H1 (cell line): Measurements from ENCODE around the gene MRPL1. TPM values are rescaled to one million over a fixed set of nuclear protein-coding genes. Genes with fewer than 3 reads are reported as not detected.

Experiments
- CTCF ChIA-PET: fragments of 300-600 bp; sonication (Branson Sonifier 250); formaldehyde crosslinking; loops from one replicate; lab custom pipeline; 2021; ENCODE audit not compliant: partially characterized antibody; lab: Charles Lee
- POLR2A ChIA-PET: fragments of 300-600 bp; sonication (Branson Sonifier 250); formaldehyde crosslinking; loops from one replicate; lab custom pipeline; 2021; ENCODE audit warnings: inconsistent platforms; ENCODE audit not compliant: partially characterized antibody; lab: Charles Lee
- DNase-seq, 2 experiments: peaks; one replicate each; pipeline versions ENCODE4 v3.0.0 to v3.0.0-alpha.2; 2010 to 2022; ENCODE audit warnings: low spot score in 2 of 2, low read depth in 1 of 2, mixed read lengths in 1 of 2
- FAIRE-seq: peaks from 2 replicates; lab custom pipeline; 2011; peaks lifted over from hg19 to GRCh38; lab: Jason Lieb, UNC
- H2AFZ ChIP-seq: 2 replicates; pipeline ENCODE4 v1.8.1; 2012; ENCODE audit warnings: low read length, inconsistent platforms
- H2AK5ac ChIP-seq: 2 replicates; pipeline ENCODE4 v1.6.1; 2013; ENCODE audit warnings: low read depth, low read length
- H2BK120ac ChIP-seq: replicated peaks from 2 replicates; pipeline ENCODE3; 2013; ENCODE audit warnings: low read depth, low read length, inconsistent platforms
- H2BK12ac ChIP-seq: 2 replicates; pipeline ENCODE4 v1.6.1; 2013; ENCODE audit warnings: low read depth, low read length
- H2BK15ac ChIP-seq: 2 replicates; pipeline ENCODE4 v1.6.1; 2013; ENCODE audit warnings: low read length
- H2BK20ac ChIP-seq: 2 replicates; pipeline ENCODE4 v1.6.1; 2013; ENCODE audit warnings: low read length
- H2BK5ac ChIP-seq: 2 replicates; pipeline ENCODE4 v1.6.1; 2013; ENCODE audit warnings: low read depth, low read length
- H3K14ac ChIP-seq: 2 replicates; pipeline ENCODE4 v1.6.1; 2013; ENCODE audit warnings: inconsistent platforms; ENCODE audit not compliant: insufficient read length
- H3K18ac ChIP-seq: 2 replicates; pipeline ENCODE4 v1.6.1; 2013; ENCODE audit warnings: low read length; ENCODE audit errors: extremely low read depth
- H3K23ac ChIP-seq: 2 replicates; pipeline ENCODE4 v1.6.1; 2013; ENCODE audit warnings: inconsistent platforms; ENCODE audit not compliant: insufficient read length
- H3K23me2 ChIP-seq: 2 replicates; pipeline ENCODE4 v1.6.1; 2013; ENCODE audit warnings: low read depth, low read length
- H3K27ac ChIP-seq: 2 replicates; pipeline ENCODE4 v1.6.1; 2011; ENCODE audit warnings: low read depth, low read length, inconsistent platforms
- H3K27me3 ChIP-seq, 4 experiments: replicated peaks in 1 of 4; 1 replicate in 1 of 4; 2 replicates in 3 of 4; pipeline versions ENCODE4 v1.6.1 to v1.8.1; 2011 to 2013; ENCODE audit warnings: low read length in 3 of 4, mild to moderate bottlenecking in 3 of 4, inconsistent platforms in 2 of 4, mixed read lengths in 2 of 4, moderate library complexity in 1 of 4; ENCODE audit not compliant: control insufficient read depth in 3 of 4, insufficient read depth in 3 of 4; ENCODE audit errors: extremely low read depth in 1 of 4
- H3K36me3 ChIP-seq, 4 experiments: 2 replicates each; pipeline versions ENCODE4 v1.6.1 to v1.8.1; 2011 to 2013; ENCODE audit warnings: mild to moderate bottlenecking in 4 of 4, low read length in 3 of 4, moderate library complexity in 2 of 4, control low read depth in 1 of 4, inconsistent platforms in 1 of 4; ENCODE audit not compliant: insufficient read depth in 4 of 4, control insufficient read depth in 2 of 4
- H3K4ac ChIP-seq: replicated peaks from 2 replicates; pipeline ENCODE3; 2013; ENCODE audit warnings: low read length, low read depth, mixed read lengths, inconsistent platforms; ENCODE audit not compliant: insufficient read length
- H3K4me1 ChIP-seq, 4 experiments: replicated peaks in 1 of 4; 1 replicate in 1 of 4; 2 replicates in 3 of 4; pipeline versions ENCODE4 v1.6.1 to v1.8.1; 2011 to 2013; ENCODE audit warnings: low read length in 3 of 4, inconsistent platforms in 2 of 4, mixed read lengths in 1 of 4; ENCODE audit not compliant: insufficient read depth in 4 of 4, control insufficient read depth in 3 of 4
- H3K4me2 ChIP-seq, 2 experiments: 2 replicates each; pipeline versions ENCODE4 v1.6.1 to v1.8.1; 2011 to 2013; ENCODE audit warnings: low read depth in 2 of 2, low read length in 2 of 2, control low read depth in 1 of 2, inconsistent platforms in 1 of 2, mild to moderate bottlenecking in 1 of 2; ENCODE audit not compliant: insufficient read depth in 1 of 2
- H3K4me3 ChIP-seq, 4 experiments: fragments of 200-600, 300-600 bp in 1 of 4; sonication (generic), shearing (Covaris generic), sonication (Bioruptor Twin) in 1 of 4; 2 replicates each; pipeline versions ENCODE4 v1.5.1 to v1.8.1; 2011 to 2016; ENCODE audit warnings: low read length in 4 of 4, low read depth in 3 of 4, control low read depth in 2 of 4, inconsistent platforms in 2 of 4, mild to moderate bottlenecking in 2 of 4, mixed read lengths in 1 of 4, moderate library complexity in 1 of 4; ENCODE audit not compliant: insufficient read depth in 2 of 4; ENCODE audit errors: extremely low read depth in 1 of 4
- H3K56ac ChIP-seq: replicated peaks from 2 replicates; pipeline ENCODE3; 2013; ENCODE audit warnings: low read depth, mild to moderate bottlenecking, mixed read lengths, low read length, inconsistent platforms; ENCODE audit not compliant: insufficient read length
- H3K79me1 ChIP-seq: 2 replicates; pipeline ENCODE4 v1.6.1; 2013; ENCODE audit warnings: low read depth, low read length, control low read depth
- H3K79me2 ChIP-seq, 2 experiments: 2 replicates each; pipeline versions ENCODE4 v1.6.1 to v1.8.1; 2012 to 2013; ENCODE audit warnings: low read length in 2 of 2, mild to moderate bottlenecking in 2 of 2, inconsistent platforms in 1 of 2; ENCODE audit not compliant: insufficient read depth in 2 of 2, control insufficient read depth in 1 of 2
- H3K9ac ChIP-seq, 4 experiments: replicated peaks in 1 of 4; 1 replicate in 1 of 4; 2 replicates in 3 of 4; pipeline versions ENCODE4 v1.6.1 to v1.8.1; 2011 to 2013; ENCODE audit warnings: low read depth in 3 of 4, low read length in 3 of 4, control low read depth in 2 of 4, mild to moderate bottlenecking in 2 of 4, moderate library complexity in 2 of 4, inconsistent platforms in 1 of 4; ENCODE audit errors: extremely low read depth in 1 of 4
- H3K9me3 ChIP-seq, 2 experiments: 2 replicates each; pipeline versions ENCODE4 v1.6.1 to v1.8.1; 2012 to 2013; ENCODE audit warnings: mild to moderate bottlenecking in 2 of 2, moderate library complexity in 2 of 2, control low read depth in 1 of 2, inconsistent platforms in 1 of 2, low read depth in 1 of 2, low read length in 1 of 2, mixed read lengths in 1 of 2; ENCODE audit not compliant: insufficient read depth in 2 of 2
- H4K20me1 ChIP-seq, 2 experiments: replicated peaks in 1 of 2; 2 replicates each; pipeline versions ENCODE3 to v1.8.1; 2011 to 2013; ENCODE audit warnings: inconsistent platforms in 2 of 2, low read length in 2 of 2, mild to moderate bottlenecking in 1 of 2; ENCODE audit not compliant: insufficient read depth in 2 of 2, control insufficient read depth in 1 of 2
- H4K5ac ChIP-seq: 2 replicates; pipeline ENCODE4 v1.6.1; 2013; ENCODE audit warnings: low read length, low read depth, mixed read lengths, inconsistent platforms; ENCODE audit not compliant: insufficient read length
- H4K8ac ChIP-seq: 2 replicates; pipeline ENCODE4 v1.8.0; 2013; ENCODE audit warnings: mild to moderate bottlenecking, moderate library complexity, low read length, inconsistent platforms; ENCODE audit not compliant: insufficient read depth; ENCODE audit errors: extremely low read depth
- H4K91ac ChIP-seq: replicated peaks from 2 replicates; pipeline ENCODE3; 2013; ENCODE audit warnings: low read length, mixed read lengths, inconsistent platforms; ENCODE audit not compliant: insufficient read length
- ASH2L ChIP-seq: fragments of 200-600, 300-600 bp; sonication (generic); IDR thresholded peaks from one replicate; pipeline ENCODE4 v1.7.1; 2017; ENCODE audit warnings: low read length
- BACH1 ChIP-seq: IDR thresholded peaks from 2 replicates; pipeline ENCODE4 v1.6.1; 2012; ENCODE audit warnings: low read length, improper control_type of control experiment
- BCL11A ChIP-seq, 2 experiments: IDR thresholded peaks; one replicate each; pipeline ENCODE4 v1.6.1; 2011; ENCODE audit warnings: low read depth in 2 of 2, low read length in 2 of 2, mild to moderate bottlenecking in 2 of 2
- KDM1A ChIP-seq: fragments of 200-600, 300-600 bp; sonication (generic); IDR thresholded peaks from 2 replicates; pipeline ENCODE4 v1.7.1; 2016; ENCODE audit warnings: mild to moderate bottlenecking, low read length, borderline replicate concordance
- POLR2AphosphoS5 ChIP-seq: IDR thresholded peaks from 2 replicates; pipeline ENCODE4 v1.6.1; 2011; ENCODE audit warnings: low read depth, low read length
- RAD21 ChIP-seq, 2 experiments: IDR thresholded peaks in 1 of 2; conservative IDR thresholded peaks in 1 of 2; 2 replicates each; pipeline ENCODE4 v1.6.1; 2011; ENCODE audit warnings: low read depth in 2 of 2, low read length in 2 of 2, improper control_type of control experiment in 1 of 2, inconsistent platforms in 1 of 2, mild to moderate bottlenecking in 1 of 2, moderate library complexity in 1 of 2
- SIN3A ChIP-seq, 2 experiments: IDR thresholded peaks in 1 of 2; conservative IDR thresholded peaks in 1 of 2; 2 replicates each; pipeline ENCODE4 v1.6.1; 2011 to 2012; ENCODE audit warnings: low read length in 2 of 2, improper control_type of control experiment in 1 of 2, low read depth in 1 of 2, mild to moderate bottlenecking in 1 of 2
- SIX5 ChIP-seq: IDR thresholded peaks from 2 replicates; pipeline ENCODE4 v1.6.1; 2011; ENCODE audit warnings: mild to moderate bottlenecking, low read depth, low read length
- SRF ChIP-seq: IDR thresholded peaks from 2 replicates; pipeline ENCODE4 v1.6.1; 2011; ENCODE audit warnings: mild to moderate bottlenecking, low read depth, low read length, moderate library complexity
- TAF7 ChIP-seq: optimal IDR thresholded peaks from 2 replicates; pipeline ENCODE3; 2011; ENCODE audit warnings: low read depth, mild to moderate bottlenecking, inconsistent platforms, low read length, moderate library complexity, borderline replicate concordance
- TCF12 ChIP-seq: IDR thresholded peaks from 2 replicates; pipeline ENCODE4 v1.6.1; 2011; ENCODE audit warnings: low read depth, mild to moderate bottlenecking, low read length
- polyA plus RNA-seq, 7 experiments: library from polyadenylated mRNA; depleted of rRNA in 3 of 7; stranded (reverse) in 5 of 7; unstranded in 2 of 7; fragments of >200 nt in 5 of 7; fragments of 200-250 nt in 2 of 7; gene quantifications; 1 replicate in 5 of 7; 2 replicates in 1 of 7; 4 replicates in 1 of 7; pipeline versions ENCODE4 v1.2.1 to v1.2.3, GENCODE V29; 2011 to 2013; ENCODE audit warnings: missing spikeins in 2 of 7, mixed read lengths in 2 of 7
- total RNA-seq: library from RNA; stranded (reverse); fragmentation: NEBNext Ultra II Directional; extraction: Animal tissue kit (Norgen Biotek cat#: 25700); gene quantifications from 2 replicates; pipeline ENCODE4 v1.2.1, GENCODE V29; 2021
- TF ChIP-seq, protein P1 (sequence below): IDR thresholded peaks from 2 replicates; pipeline ENCODE4 v1.6.1; 2011; ENCODE audit warnings: low read depth, mild to moderate bottlenecking, low read length; ENCODE audit not compliant: insufficient read depth

The MRPL1 gene
- total and polyA plus RNA-seq, 2 of the 8 experiments (the other 6 are each of a cell fraction or from before 2014, with no cell fraction given) = 9.6 to 37.0 TPM

DNA sequence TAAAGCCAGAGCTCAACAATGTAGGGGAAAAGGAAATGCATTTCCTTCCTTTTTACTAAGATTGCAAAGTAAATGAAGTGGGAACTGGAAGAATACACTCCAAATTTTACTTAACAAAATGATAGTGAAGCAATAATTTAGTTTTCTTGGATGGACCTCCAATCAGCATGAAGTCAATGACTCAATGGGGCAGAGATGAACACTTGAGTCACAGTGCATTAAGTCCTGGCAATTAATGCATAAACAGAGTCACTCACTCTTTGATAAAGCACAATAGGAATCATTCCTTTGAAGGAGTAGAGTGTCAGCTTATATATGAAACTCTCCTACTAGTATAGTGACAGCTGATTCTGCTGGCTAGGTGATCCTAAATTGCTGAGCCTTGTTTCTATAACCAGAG is 127.8 kb downstream of the MRPL1 start:
- no peak for TF ChIP-seq BCL11A (IDR thresholded peaks at IDR 0.05; ENCODE audit: low read depth in 2 of 2, low read length in 2 of 2)
- TF ChIP-seq BACH1 = no peak
- no peak for TF ChIP-seq SRF
- TF ChIP-seq, protein P1, sequence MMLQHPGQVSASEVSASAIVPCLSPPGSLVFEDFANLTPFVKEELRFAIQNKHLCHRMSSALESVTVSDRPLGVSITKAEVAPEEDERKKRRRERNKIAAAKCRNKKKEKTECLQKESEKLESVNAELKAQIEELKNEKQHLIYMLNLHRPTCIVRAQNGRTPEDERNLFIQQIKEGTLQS = no peak
- no peak for TF ChIP-seq KDM1A
- TF ChIP-seq SIX5 = no peak
- TF ChIP-seq TAF7 = no peak
- no peak for TF ChIP-seq ASH2L
- no peak for TF ChIP-seq POLR2AphosphoS5
- no peak for TF ChIP-seq RAD21 (IDR thresholded peaks at IDR 0.05 in 1 of 2, conservative IDR thresholded peaks at IDR 0.05 in 1 of 2; ENCODE audit: low read depth in 2 of 2, low read length in 2 of 2)
- no peak for TF ChIP-seq TCF12
- no peak for TF ChIP-seq SIN3A (conservative IDR thresholded peaks at IDR 0.05 in 1 of 2, IDR thresholded peaks at IDR 0.05 in 1 of 2; ENCODE audit: low read depth in 1 of 2, low read length in 2 of 2)
- Histone ChIP-seq H3K23ac (no peak overlapping the region), H3K9ac (no peak overlapping the region), H4K5ac (no peak overlapping the region), H3K79me1 (no peaks in the 10 kb centered on the region), H4K91ac (no peak overlapping the region), H3K4ac (no peak overlapping the region), H3K4me1 (peaks cover 0 to 21% (median 6%) of the 10 kb centered on the region in 4 experiments; a peak in 4 of 7 replicates), H4K8ac (no peak overlapping the region), H2BK15ac (no peak overlapping the region), H3K79me2 (no peaks in the 10 kb centered on the region), H4K20me1 (no peaks in the 10 kb centered on the region), H3K27ac (no peak overlapping the region), H3K56ac (no peak overlapping the region), H2AK5ac (no peak overlapping the region), H3K4me2 (no peak overlapping the region), H3K4me3 (no peak overlapping the region), H2BK5ac (no peak overlapping the region), H3K18ac (no peak overlapping the region), H3K36me3 (no peaks in the 10 kb centered on the region), H2AFZ (no peak overlapping the region; the same call in 1 of the 2 replicates), H3K27me3 (no peaks in the 10 kb centered on the region), H3K14ac (no peak overlapping the region), H2BK120ac (no peak overlapping the region), H3K23me2 (no peaks in the 10 kb centered on the region), H3K9me3 (no peaks in the 10 kb centered on the region), H2BK12ac (no peak overlapping the region), H2BK20ac (no peak overlapping the region)
- ChIA-PET POLR2A (interaction anchor here (1.3 kb wide), 1 partner anchor 68 kb away, joined by 3 read pairs; no protein-coding TSS in a partner anchor), CTCF (interaction anchor here (1.0 to 1.2 kb wide), 2 partner anchors 44 to 321 kb away, joined by 3 to 4 read pairs; no protein-coding TSS in a partner anchor)
- FAIRE-seq (no peak), DNase-seq (no peak)
